GM19395 (cell line): ENCODE results near the gene MAPK1.

Experiments used
- ATAC-seq: cut with Tn5 transposase; IDR thresholded peaks from one replicate; pipeline ENCODE4 v1.9.1; 2021; ENCODE audit warnings: mild to moderate bottlenecking, moderate library complexity; ENCODE audit not compliant: unreplicated experiment

The MAPK1 gene

DNA sequence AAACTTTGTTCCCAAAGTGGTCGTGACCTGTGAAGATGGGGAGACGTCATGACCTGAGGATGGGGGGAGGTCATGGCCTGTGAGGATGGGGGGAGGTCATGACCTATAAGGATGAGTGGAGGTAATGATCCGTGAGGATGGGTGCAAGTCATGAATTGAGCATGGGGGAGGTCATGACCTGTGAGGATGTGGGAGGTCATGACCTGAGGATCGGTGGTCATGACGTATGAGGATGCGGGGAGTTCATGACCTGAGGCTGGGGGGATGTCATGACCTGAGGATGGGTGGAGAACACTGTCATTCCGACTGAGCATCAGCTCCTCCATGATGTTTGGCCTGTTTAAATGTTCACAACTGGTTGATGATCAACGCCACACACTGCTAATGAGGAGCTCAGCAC is 157.8 kb downstream of the MAPK1 start:
- no peak for ATAC-seq

DNA sequence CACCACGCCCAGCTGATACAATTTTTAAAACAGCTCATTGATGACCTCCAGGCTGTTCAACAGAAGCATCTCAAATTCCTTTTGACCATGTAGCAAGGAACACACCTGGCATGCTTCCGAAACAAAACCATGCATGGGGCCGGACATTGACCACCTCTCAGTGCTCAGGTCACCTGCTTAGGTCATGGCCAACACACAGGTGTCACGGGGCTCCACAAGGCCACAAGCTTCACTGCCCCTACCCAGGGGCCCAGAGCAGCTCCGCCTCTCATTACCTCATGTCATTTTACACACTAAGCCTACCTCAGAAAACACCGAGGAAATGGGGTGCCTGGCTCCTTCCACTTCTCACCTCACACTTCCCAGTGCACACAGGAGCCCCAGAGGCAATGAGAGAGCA is 158.5 kb downstream of the MAPK1 start:
- ATAC-seq: no peak

DNA sequence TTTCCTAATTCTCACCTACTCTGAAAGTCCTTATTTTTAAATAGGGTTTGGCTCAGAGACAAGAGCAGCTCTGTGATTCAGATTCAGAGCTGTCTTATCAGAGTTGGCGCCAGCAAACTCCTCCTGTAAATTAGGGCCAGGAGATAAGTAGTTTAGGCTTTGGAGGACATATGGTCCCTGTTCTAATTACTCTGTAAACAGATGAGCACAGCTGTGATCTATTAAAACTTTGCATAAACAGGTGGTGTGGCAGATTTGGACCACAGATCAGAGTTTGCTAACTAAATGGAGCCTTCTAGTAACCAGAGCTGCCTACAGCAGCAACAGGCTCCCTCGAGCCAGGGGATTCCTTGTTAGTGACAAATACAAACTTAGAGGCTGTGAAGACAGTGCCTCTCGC is 159.8 kb downstream of the MAPK1 start:
- no peak for ATAC-seq
